Endodermal cell (in vitro differentiated cells): ENCODE measurements around the gene NUDT22. TPM values are rescaled to one million over a fixed set of nuclear protein-coding genes. Genes with fewer than 3 reads are reported as not detected.

ENCODE experiments used
- DNase-seq: peaks from one replicate; pipeline ENCODE4 v3.0.0-alpha.2; 2017
- H3K27ac ChIP-seq: 2 replicates; pipeline ENCODE4 v1.5.1; 2013; ENCODE audit warnings: mild to moderate bottlenecking, low read depth, low read length, moderate library complexity
- H3K27me3 ChIP-seq: 2 replicates; pipeline ENCODE4 v1.6.1; 2013; ENCODE audit warnings: mild to moderate bottlenecking, low read length, moderate library complexity; ENCODE audit not compliant: insufficient read depth, control insufficient read depth, poor library complexity, severe bottlenecking
- H3K36me3 ChIP-seq: 2 replicates; pipeline ENCODE4 v1.7.0; 2013; ENCODE audit warnings: mild to moderate bottlenecking, low read length, moderate library complexity; ENCODE audit not compliant: control insufficient read depth, insufficient read depth
- H3K4me1 ChIP-seq: one replicate; pipeline ENCODE4 v1.7.0; 2013; ENCODE audit warnings: low read length; ENCODE audit not compliant: control insufficient read depth, insufficient read depth
- H3K4me3 ChIP-seq: 2 replicates; pipeline ENCODE4 v1.5.1; 2013; ENCODE audit warnings: mild to moderate bottlenecking, low read length, moderate library complexity
- H3K9ac ChIP-seq: 2 replicates; pipeline ENCODE4 v1.6.1; 2013; ENCODE audit warnings: mild to moderate bottlenecking, low read length, moderate library complexity; ENCODE audit not compliant: poor library complexity, severe bottlenecking; ENCODE audit errors: extremely low read depth
- H3K9me3 ChIP-seq: 2 replicates; pipeline ENCODE4 v1.6.1; 2013; ENCODE audit warnings: mild to moderate bottlenecking, low read length, moderate library complexity; ENCODE audit not compliant: control insufficient read depth
- H3K27ac Mint-ChIP-seq: 2 replicates; pipeline ENCODE4 v1.8.0; 2020; ENCODE audit warnings: mixed read lengths
- H3K27me3 Mint-ChIP-seq: 2 replicates; pipeline ENCODE4 v1.8.0; 2021; ENCODE audit warnings: mild to moderate bottlenecking, mixed read lengths; ENCODE audit not compliant: insufficient read depth
- H3K36me3 Mint-ChIP-seq: 2 replicates; pipeline ENCODE4 v1.8.0; 2020; ENCODE audit warnings: low read depth, mixed read lengths
- H3K4me1 Mint-ChIP-seq: 2 replicates; pipeline ENCODE4 v1.8.0; 2020; ENCODE audit warnings: mixed read lengths
- H3K4me3 Mint-ChIP-seq: 2 replicates; pipeline ENCODE4 v1.8.0; 2020; ENCODE audit warnings: mild to moderate bottlenecking, moderate library complexity, mixed read lengths
- H3K9me3 Mint-ChIP-seq: 2 replicates; pipeline ENCODE4 v1.8.0; 2020; ENCODE audit warnings: mild to moderate bottlenecking, mixed read lengths
- WGBS, 2 experiments: methylation state at CpG; one replicate each; pipeline versions ENCODE4 v1.1.5 to v1.1.7; 2013; ENCODE audit warnings: missing lambda C conversion rate in 2 of 2, mixed read lengths in 1 of 2; ENCODE audit not compliant: insufficient coverage in 1 of 2, insufficient read length in 1 of 2; 5-methylcytosine and 5-hydroxymethylcytosine counted together
- total RNA-seq, 2 donors: library from RNA; stranded (reverse); fragmentation: NEBNext Ultra II Directional in 1 of 2; extraction: Animal tissue kit (Norgen Biotek cat#: 25700) in 1 of 2; gene quantifications; 2 replicates in 1 of 2; 3 replicates in 1 of 2; pipeline ENCODE4 v1.2.1, GENCODE V29; 2021
- TF ChIP-seq, protein P1 (sequence below): fragments of 200-600 bp; sonication (generic); conservative IDR thresholded peaks from 2 replicates; pipeline ENCODE4 v1.5.0; 2021; ENCODE audit warnings: antibody characterized with exemption, mild to moderate bottlenecking

NUDT22 gene
- total RNA-seq, 2 donors from 2014 or later = 54.4 to 55.9 TPM

DNA sequence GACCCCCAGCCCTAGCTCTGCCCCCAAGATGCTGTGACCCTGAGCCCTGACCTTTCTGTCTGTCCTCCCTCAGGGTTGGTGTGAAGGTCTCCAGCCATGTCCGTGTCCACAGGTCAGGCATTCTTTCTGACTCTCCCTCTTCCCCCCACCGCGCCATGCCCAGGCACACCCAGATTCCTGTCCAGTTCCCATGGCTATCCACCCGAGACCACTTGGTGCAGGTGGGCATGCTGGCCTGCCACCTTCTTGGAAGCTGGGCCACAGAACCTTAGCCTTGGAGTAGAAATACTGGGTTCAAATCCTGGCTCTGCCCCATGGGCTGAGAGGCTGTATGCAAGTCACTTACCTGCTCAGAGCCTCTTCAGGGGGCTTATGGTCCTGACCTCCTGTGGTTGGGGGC lies 23.0 kb downstream of the NUDT22 start:
- no peaks in the 10 kb centered on the region for H3K9me3 Mint-ChIP-seq
- TF ChIP-seq, protein P1, sequence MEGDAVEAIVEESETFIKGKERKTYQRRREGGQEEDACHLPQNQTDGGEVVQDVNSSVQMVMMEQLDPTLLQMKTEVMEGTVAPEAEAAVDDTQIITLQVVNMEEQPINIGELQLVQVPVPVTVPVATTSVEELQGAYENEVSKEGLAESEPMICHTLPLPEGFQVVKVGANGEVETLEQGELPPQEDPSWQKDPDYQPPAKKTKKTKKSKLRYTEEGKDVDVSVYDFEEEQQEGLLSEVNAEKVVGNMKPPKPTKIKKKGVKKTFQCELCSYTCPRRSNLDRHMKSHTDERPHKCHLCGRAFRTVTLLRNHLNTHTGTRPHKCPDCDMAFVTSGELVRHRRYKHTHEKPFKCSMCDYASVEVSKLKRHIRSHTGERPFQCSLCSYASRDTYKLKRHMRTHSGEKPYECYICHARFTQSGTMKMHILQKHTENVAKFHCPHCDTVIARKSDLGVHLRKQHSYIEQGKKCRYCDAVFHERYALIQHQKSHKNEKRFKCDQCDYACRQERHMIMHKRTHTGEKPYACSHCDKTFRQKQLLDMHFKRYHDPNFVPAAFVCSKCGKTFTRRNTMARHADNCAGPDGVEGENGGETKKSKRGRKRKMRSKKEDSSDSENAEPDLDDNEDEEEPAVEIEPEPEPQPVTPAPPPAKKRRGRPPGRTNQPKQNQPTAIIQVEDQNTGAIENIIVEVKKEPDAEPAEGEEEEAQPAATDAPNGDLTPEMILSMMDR = no peak
- H3K36me3 Mint-ChIP-seq = peaks cover 6% of the 10 kb centered on the region
- no peak overlapping the region for H3K4me3 Mint-ChIP-seq
- Histone ChIP-seq H3K9me3 (no peaks in the 10 kb centered on the region), H3K36me3 (peaks cover 11% of the 10 kb centered on the region), H3K4me3 (no peak overlapping the region), H3K4me1 (peaks cover 15% of the 10 kb centered on the region), H3K27me3 (no peaks in the 10 kb centered on the region), H3K27ac (no peak overlapping the region), H3K9ac (no peak overlapping the region)
- 91 to 100% methylated on average over 4 of the region's 4 CpGs for WGBS, 2 experiments
- H3K27ac Mint-ChIP-seq = peak overlapping the region; percentile 76
- H3K4me1 Mint-ChIP-seq = peaks cover 29% of the 10 kb centered on the region
- no peak for DNase-seq
- no peaks in the 10 kb centered on the region for H3K27me3 Mint-ChIP-seq

DNA sequence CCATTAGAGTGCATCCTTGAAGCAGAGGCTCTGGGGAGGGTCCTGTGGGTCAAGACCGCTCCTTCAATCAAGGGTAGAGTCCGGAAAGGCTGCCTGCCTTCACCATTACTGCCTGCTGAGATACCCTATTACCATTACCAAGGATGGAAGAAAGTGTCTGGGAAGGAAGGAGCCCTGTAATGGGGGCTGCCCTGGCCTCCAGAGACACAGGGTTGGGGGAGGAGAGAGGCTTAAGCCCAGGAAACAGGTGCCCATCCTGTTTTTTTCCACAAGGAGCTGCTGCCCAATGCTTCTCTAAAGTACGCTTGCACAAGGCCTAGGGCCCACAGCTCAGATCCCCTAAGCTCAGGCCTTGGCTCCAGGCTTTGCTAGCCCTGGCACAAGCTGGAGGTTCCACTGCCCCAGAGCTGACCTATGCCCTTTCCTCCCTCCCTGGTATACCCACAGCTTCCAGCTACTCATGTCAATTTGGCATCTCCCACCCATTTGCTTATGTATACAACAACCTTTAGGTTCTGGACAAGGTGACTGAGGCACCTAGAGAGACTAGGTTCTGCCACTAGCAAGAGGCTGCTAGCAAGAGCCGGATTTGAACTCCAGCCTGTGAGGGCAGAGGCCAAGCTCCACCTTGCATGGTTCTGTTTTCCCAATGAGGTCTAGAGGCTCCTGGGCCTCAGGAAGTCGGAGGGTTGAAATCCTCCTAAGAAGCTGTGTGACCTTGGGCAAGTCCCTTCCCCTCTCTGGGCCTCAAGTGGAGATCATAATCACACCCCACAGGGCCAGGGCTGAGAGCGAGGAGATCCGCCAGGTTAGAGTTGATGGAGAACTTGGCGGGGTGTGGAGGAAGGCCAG lies 23.7 kb downstream of the NUDT22 start:
- DNase-seq = peak; percentile 84
- Mint-ChIP-seq H3K4me1 (peaks cover 29% of the 10 kb centered on the region), H3K36me3 (peaks cover 5% of the 10 kb centered on the region)

DNA sequence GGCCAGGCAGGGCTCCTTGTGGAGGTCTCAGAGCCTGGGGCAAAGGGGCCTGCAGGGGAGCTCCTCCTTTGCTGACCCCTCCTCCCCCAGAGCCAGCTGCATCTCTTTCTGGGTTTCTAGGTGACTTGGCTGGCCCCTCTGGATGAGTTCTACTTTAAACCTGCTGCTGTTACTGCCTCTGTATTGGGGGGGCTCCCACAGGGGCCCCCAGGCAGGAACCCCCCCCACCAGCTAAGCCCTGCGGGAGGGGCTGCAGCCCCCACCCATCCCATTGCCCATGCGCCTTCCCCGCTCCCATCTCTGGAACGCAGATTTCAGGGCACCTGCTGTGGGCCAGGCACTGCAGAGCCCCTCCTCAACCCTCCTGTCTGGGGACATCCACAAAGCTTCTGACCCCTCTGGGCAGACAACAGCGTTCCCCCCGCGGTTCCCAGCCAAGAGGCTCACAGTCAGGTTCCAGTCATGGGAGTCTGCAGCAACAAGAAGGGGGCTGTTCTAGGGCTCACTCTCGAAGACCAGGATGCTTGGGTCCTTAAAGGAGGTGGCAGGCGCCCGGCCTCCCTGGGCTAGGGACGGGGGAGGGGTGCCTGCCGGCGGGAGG lies 24.4 kb downstream of the NUDT22 start:
- no peak overlapping the region for H3K27ac Mint-ChIP-seq
- 4 to 18% methylated on average over 3 to 13 of the region's 13 CpGs for WGBS, 2 experiments

More for the DNA sequence above, 23.7 kb downstream of the NUDT22 start:
- peaks cover 15% of the 10 kb centered on the region for H3K36me3 ChIP-seq
- peaks cover 11% of the 10 kb centered on the region for H3K4me1 ChIP-seq
- TF ChIP-seq, protein P1 = no peak
- WGBS, 2 experiments = 83 to 89% methylated on average over 3 to 8 of the region's 8 CpGs
- H3K9me3 ChIP-seq = no peaks in the 10 kb centered on the region
- H3K9me3 Mint-ChIP-seq = no peaks in the 10 kb centered on the region
- H3K27ac Mint-ChIP-seq = peak overlapping the region; percentile 74
- H3K27me3 ChIP-seq = no peaks in the 10 kb centered on the region
- H3K4me3 ChIP-seq = no peak overlapping the region
- no peak overlapping the region for H3K4me3 Mint-ChIP-seq
- no peaks in the 10 kb centered on the region for H3K27me3 Mint-ChIP-seq
- no peak overlapping the region for H3K9ac ChIP-seq
- no peak overlapping the region for H3K27ac ChIP-seq

More for the DNA sequence above, 24.4 kb downstream of the NUDT22 start:
- H3K27me3 Mint-ChIP-seq = no peaks in the 10 kb centered on the region
- H3K9me3 ChIP-seq = no peaks in the 10 kb centered on the region
- H3K36me3 ChIP-seq = peaks cover 20% of the 10 kb centered on the region
- H3K9me3 Mint-ChIP-seq = no peaks in the 10 kb centered on the region
- H3K27me3 ChIP-seq = no peaks in the 10 kb centered on the region
- peaks cover 8% of the 10 kb centered on the region for H3K36me3 Mint-ChIP-seq
- no peak overlapping the region for H3K9ac ChIP-seq
- peak overlapping the region; percentile 73 for H3K4me3 ChIP-seq
- H3K4me1 ChIP-seq = peaks cover 11% of the 10 kb centered on the region
- TF ChIP-seq, protein P1 = no peak
- peak overlapping the region; percentile 86 for H3K4me3 Mint-ChIP-seq
- peaks cover 29% of the 10 kb centered on the region for H3K4me1 Mint-ChIP-seq
- H3K27ac ChIP-seq = no peak overlapping the region
- no peak for DNase-seq
